ENCODE results near the gene ERP44. TPM values are rescaled to one million over a fixed set of nuclear protein-coding genes. Genes with fewer than 3 reads are reported as not detected.

The ERP44 gene
- total and polyA plus RNA-seq, 10 donors, result 9.5 to 21.4 (median 17.2) TPM

DNA sequence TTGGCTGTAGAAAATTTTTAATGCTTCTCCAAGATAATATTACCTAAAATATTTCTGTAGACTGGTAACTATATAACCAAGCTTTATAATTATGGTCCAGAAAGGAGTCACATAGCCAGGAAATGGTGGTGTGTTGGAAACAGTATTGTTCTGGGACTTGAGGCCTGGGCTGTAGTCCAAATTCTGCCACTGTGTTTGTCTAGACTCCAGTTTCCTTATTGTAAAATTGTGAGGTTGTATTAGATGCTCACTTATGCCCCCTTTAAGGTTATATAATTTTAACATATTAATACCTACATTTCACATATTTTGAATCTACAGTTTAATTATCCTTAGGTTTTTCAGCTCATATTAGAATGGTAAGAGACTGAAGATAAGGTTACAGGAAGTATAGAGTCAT, 149.9 kb downstream of the ERP44 start:
- intact Hi-C loops (cut with DNase I; ENCODE audit: low total_unique reads), result no loop called here
- H3K9me3 ChIP-seq, result no peaks in the 10 kb centered on the region
- TF ChIP-seq POLR2AphosphoS5 (IDR thresholded peaks at IDR 0.05) (no peak), CTCF (IDR thresholded peaks at IDR 0.05 in 8 of 11, conservative IDR thresholded peaks at IDR 0.05 in 3 of 11) (no peak), POLR2A (IDR thresholded peaks at IDR 0.05) (no peak)
- no peak for DNase-seq
- no peak overlapping the region for H3K27ac ChIP-seq
- H3K36me3 ChIP-seq, result peaks cover 0 to 33% (median 13%) of the 10 kb centered on the region in 6 donors
- H3K4me1 ChIP-seq, result peaks cover 0 to 7% (median 0%) of the 10 kb centered on the region in 6 donors
- H3K4me3 ChIP-seq, result no peak overlapping the region
- no peaks in the 10 kb centered on the region for H3K27me3 ChIP-seq (replicated peaks in 1 of 7)

DNA sequence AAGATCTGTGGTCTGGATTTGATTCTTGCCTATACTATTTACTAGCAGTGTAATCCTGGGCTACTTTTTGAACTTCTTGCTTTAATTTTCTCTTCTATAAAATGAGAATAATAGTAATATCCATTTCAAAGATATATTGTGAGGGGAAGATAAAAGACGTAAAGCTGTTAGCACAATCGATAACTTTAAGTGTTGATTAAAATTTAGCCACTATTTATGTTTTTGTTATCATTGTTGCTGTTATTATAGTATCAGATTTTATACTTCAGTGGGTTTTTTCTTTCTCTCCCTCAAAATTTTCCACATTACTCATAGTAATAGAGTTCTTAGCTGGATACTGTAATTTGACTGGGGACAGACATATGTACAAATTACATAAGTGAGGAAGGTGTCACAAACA, 150.3 kb downstream of the ERP44 start:
- 72 to 100% (median 97%) methylated on average over 2 of the region's 2 CpGs for WGBS, 5 donors
- TF ChIP-seq POLR2A (IDR thresholded peaks at IDR 0.05), result no peak
- TF ChIP-seq POLR2AphosphoS5 (IDR thresholded peaks at IDR 0.05), result no peak
- no peak for TF ChIP-seq CTCF (IDR thresholded peaks at IDR 0.05 in 8 of 11, conservative IDR thresholded peaks at IDR 0.05 in 3 of 11)
- peaks cover 0 to 32% (median 13%) of the 10 kb centered on the region in 6 donors for H3K36me3 ChIP-seq

GRCh38 chr9:99947395-99947794, 151.4 kb downstream of the ERP44 start:
- WGBS, 5 donors, result 89 to 98% (median 91%) methylated on average over 3 of the region's 3 CpGs
- TF ChIP-seq CTCF (IDR thresholded peaks at IDR 0.05 in 8 of 11, conservative IDR thresholded peaks at IDR 0.05 in 3 of 11) (no peak), POLR2AphosphoS5 (IDR thresholded peaks at IDR 0.05) (no peak), POLR2A (IDR thresholded peaks at IDR 0.05) (no peak)
- H3K27me3 ChIP-seq (replicated peaks in 1 of 7), result no peaks in the 10 kb centered on the region
- H3K9me3 ChIP-seq, result peaks cover 0 to 7% (median 0%) of the 10 kb centered on the region in 8 donors
- intact Hi-C loops (cut with DNase I; ENCODE audit: low total_unique reads), result no loop called here
- no peak for DNase-seq
- H3K4me1 ChIP-seq, result peaks cover 0 to 3% (median 0%) of the 10 kb centered on the region in 6 donors
- H3K4me3 ChIP-seq, result no peak overlapping the region
- H3K27ac ChIP-seq, result no peak overlapping the region
- peaks cover 0 to 33% (median 14%) of the 10 kb centered on the region in 6 donors for H3K36me3 ChIP-seq

More for the DNA sequence above, 150.3 kb downstream of the ERP44 start:
- H3K4me1 ChIP-seq, result peaks cover 0 to 3% (median 0%) of the 10 kb centered on the region in 6 donors
- intact Hi-C loops (cut with DNase I; ENCODE audit: low total_unique reads), result no loop called here
- no peaks in the 10 kb centered on the region for H3K9me3 ChIP-seq
- no peaks in the 10 kb centered on the region for H3K27me3 ChIP-seq (replicated peaks in 1 of 7)
- no peak overlapping the region for H3K27ac ChIP-seq
- no peak for DNase-seq
- no peak overlapping the region for H3K4me3 ChIP-seq

DNA sequence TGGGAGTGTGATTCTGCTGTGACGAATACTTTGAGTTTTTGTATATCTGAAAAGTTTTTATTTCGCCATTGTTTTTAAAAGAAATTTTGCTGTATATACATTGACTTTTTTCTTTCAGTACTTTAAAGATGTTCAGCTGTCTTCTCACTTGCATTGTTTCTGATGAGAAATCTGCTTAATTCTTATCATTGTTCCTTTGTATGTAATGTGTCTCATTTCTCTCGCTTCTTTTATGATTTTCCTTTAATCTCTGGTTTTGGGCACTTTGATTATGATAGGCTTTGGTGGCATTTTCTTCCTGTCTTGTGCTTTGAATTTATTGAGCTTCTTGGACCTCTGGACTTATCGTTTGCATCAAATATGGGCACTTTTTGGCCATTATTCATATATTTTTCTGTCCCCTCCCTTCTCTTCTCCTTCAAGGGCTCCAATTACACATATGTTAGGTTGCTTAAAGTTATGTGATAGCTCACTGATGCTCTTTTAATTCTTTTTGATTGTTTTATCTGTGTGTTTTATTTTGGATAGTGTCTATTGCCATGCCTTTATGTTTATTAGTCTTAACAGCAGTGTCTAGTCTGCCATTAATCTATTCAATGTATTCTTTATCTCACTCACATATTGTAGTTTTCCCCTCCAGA, 161.7 kb downstream of the ERP44 start:
- peaks cover 3 to 21% (median 17%) of the 10 kb centered on the region in 8 donors for H3K9me3 ChIP-seq
- no peak for TF ChIP-seq POLR2AphosphoS5 (IDR thresholded peaks at IDR 0.05)
- no peak for TF ChIP-seq CTCF (IDR thresholded peaks at IDR 0.05 in 8 of 11, conservative IDR thresholded peaks at IDR 0.05 in 3 of 11)
- no peak for TF ChIP-seq POLR2A (IDR thresholded peaks at IDR 0.05)
- peaks cover 0 to 2% (median 0%) of the 10 kb centered on the region in 6 donors for H3K4me1 ChIP-seq
- H3K4me3 ChIP-seq, result no peak overlapping the region
- H3K27me3 ChIP-seq (replicated peaks in 1 of 7), result no peaks in the 10 kb centered on the region
- H3K27ac ChIP-seq, result no peak overlapping the region
- intact Hi-C loops (cut with DNase I; ENCODE audit: low total_unique reads), result no loop called here
- H3K36me3 ChIP-seq, result peaks cover 0 to 34% (median 0%) of the 10 kb centered on the region in 6 donors
- WGBS, 5 donors, result 96 to 99% (median 96%) methylated on average over 4 of the region's 4 CpGs
- no peak for DNase-seq
